Measurements from ENCODE around the gene MED15. TPM values are rescaled to one million over a fixed set of nuclear protein-coding genes. Genes with fewer than 3 reads are reported as not detected.

The MED15 gene
- total RNA-seq, 1 experiment from 2014 or later = 87.9 TPM

- no TSS peak for BruUV-seq (replicated peaks)
- Histone ChIP-seq H3K9me2 (ENCODE audit: insufficient read depth) (no peaks in the 10 kb centered on the region), H3K4me1 (replicated peaks; ENCODE audit: insufficient read depth) (no peaks in the 10 kb centered on the region), H3K79me2 (ENCODE audit: low read depth) (no peaks in the 10 kb centered on the region), H3K4me2 (no peak overlapping the region), H2AFZ (no peak overlapping the region), H3K27me3 (ENCODE audit: insufficient read depth, low read depth) (no peaks in the 10 kb centered on the region), H3K4me3 (no peak overlapping the region), H4K20me1 (ENCODE audit: insufficient read depth) (no peaks in the 10 kb centered on the region), H3K9me3 (ENCODE audit: insufficient read depth, low read depth) (no peaks in the 10 kb centered on the region), H3K36me3 (ENCODE audit: low read depth) (no peaks in the 10 kb centered on the region), H3F3A (ENCODE audit: insufficient read depth, low read depth) (no peaks in the 10 kb centered on the region), H3K27ac (no peak overlapping the region)
- CTCF ChIA-PET = no interaction called here
- no peak for DNase-seq
- POLR2A ChIA-PET (ENCODE audit: unreplicated experiment) = no interaction called here
- TF ChIP-seq, protein P1, sequence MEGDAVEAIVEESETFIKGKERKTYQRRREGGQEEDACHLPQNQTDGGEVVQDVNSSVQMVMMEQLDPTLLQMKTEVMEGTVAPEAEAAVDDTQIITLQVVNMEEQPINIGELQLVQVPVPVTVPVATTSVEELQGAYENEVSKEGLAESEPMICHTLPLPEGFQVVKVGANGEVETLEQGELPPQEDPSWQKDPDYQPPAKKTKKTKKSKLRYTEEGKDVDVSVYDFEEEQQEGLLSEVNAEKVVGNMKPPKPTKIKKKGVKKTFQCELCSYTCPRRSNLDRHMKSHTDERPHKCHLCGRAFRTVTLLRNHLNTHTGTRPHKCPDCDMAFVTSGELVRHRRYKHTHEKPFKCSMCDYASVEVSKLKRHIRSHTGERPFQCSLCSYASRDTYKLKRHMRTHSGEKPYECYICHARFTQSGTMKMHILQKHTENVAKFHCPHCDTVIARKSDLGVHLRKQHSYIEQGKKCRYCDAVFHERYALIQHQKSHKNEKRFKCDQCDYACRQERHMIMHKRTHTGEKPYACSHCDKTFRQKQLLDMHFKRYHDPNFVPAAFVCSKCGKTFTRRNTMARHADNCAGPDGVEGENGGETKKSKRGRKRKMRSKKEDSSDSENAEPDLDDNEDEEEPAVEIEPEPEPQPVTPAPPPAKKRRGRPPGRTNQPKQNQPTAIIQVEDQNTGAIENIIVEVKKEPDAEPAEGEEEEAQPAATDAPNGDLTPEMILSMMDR (conservative IDR thresholded peaks at IDR 0.05) = no peak
- no peak for TF ChIP-seq EZH2 (IDR thresholded peaks at IDR 0.05; ENCODE audit: low read depth)
- intact Hi-C loops (cut with micrococcal nuclease; ENCODE audit: unreplicated experiment) = no loop called here
Observed at GRCh38 chr22:20464912-20465758, 42.3 kb upstream of the MED15 start.

GRCh38 chr22:20465759-20466077, 41.7 kb upstream of the MED15 start:
- no peaks in the 10 kb centered on the region for H3K79me2 ChIP-seq (ENCODE audit: low read depth)
- no peak overlapping the region for H3K4me2 ChIP-seq
- H3F3A ChIP-seq (ENCODE audit: insufficient read depth, low read depth) = no peaks in the 10 kb centered on the region
- no peaks in the 10 kb centered on the region for H3K36me3 ChIP-seq (ENCODE audit: low read depth)
- H3K27me3 ChIP-seq (ENCODE audit: insufficient read depth, low read depth) = no peaks in the 10 kb centered on the region
- intact Hi-C loops (cut with micrococcal nuclease; ENCODE audit: unreplicated experiment) = no loop called here
- TF ChIP-seq, protein P1 (conservative IDR thresholded peaks at IDR 0.05) = no peak
- TF ChIP-seq EZH2 (IDR thresholded peaks at IDR 0.05; ENCODE audit: low read depth) = no peak
- H3K9me2 ChIP-seq (ENCODE audit: insufficient read depth) = no peaks in the 10 kb centered on the region
- DNase-seq = no peak
- no peak overlapping the region for H3K4me3 ChIP-seq
- ChIA-PET POLR2A (ENCODE audit: unreplicated experiment) (no interaction called here), CTCF (no interaction called here)
- no TSS peak for BruUV-seq (replicated peaks)
- no peaks in the 10 kb centered on the region for H3K9me3 ChIP-seq (ENCODE audit: insufficient read depth, low read depth)
- H2AFZ ChIP-seq = no peak overlapping the region
- no peaks in the 10 kb centered on the region for H3K4me1 ChIP-seq (replicated peaks; ENCODE audit: insufficient read depth)
- H3K27ac ChIP-seq = no peak overlapping the region
- no peaks in the 10 kb centered on the region for H4K20me1 ChIP-seq (ENCODE audit: insufficient read depth)

- Histone ChIP-seq H3K27me3 (ENCODE audit: insufficient read depth, low read depth) (no peaks in the 10 kb centered on the region), H2AFZ (no peak overlapping the region), H3K4me2 (no peak overlapping the region), H3K4me1 (replicated peaks; ENCODE audit: insufficient read depth) (no peaks in the 10 kb centered on the region), H3K36me3 (ENCODE audit: low read depth) (no peaks in the 10 kb centered on the region), H3F3A (ENCODE audit: insufficient read depth, low read depth) (no peaks in the 10 kb centered on the region), H3K9me3 (ENCODE audit: insufficient read depth, low read depth) (no peaks in the 10 kb centered on the region), H3K4me3 (no peak overlapping the region), H3K9me2 (ENCODE audit: insufficient read depth) (no peaks in the 10 kb centered on the region), H4K20me1 (ENCODE audit: insufficient read depth) (no peaks in the 10 kb centered on the region), H3K79me2 (ENCODE audit: low read depth) (no peaks in the 10 kb centered on the region), H3K27ac (no peak overlapping the region)
- TF ChIP-seq, protein P1 (conservative IDR thresholded peaks at IDR 0.05) = no peak
- TF ChIP-seq EZH2 (IDR thresholded peaks at IDR 0.05; ENCODE audit: low read depth) = no peak
- ChIA-PET POLR2A (ENCODE audit: unreplicated experiment) (no interaction called here), CTCF (interaction anchor here (0.7 kb wide), 1 partner anchor 77 kb away, joined by 4 read pairs; no protein-coding TSS in a partner anchor)
- DNase-seq = no peak
- intact Hi-C loops (cut with micrococcal nuclease; ENCODE audit: unreplicated experiment) = no loop called here
- no TSS peak for BruUV-seq (replicated peaks)
Observed at GRCh38 chr22:20466659-20467379, 40.6 kb upstream of the MED15 start.

All from PC-9 (cell line).